Panc1 (cell line): Measurements from ENCODE around the gene IDI1. TPM values are rescaled to one million over a fixed set of nuclear protein-coding genes. Genes with fewer than 3 reads are reported as not detected.

Experiments used
- ATAC-seq: fragments of 200-7000 bp; cut with Tn5 transposase; 2 replicates; pipeline ENCODE4 v1.9.1; 2020; ENCODE audit warnings: mild to moderate bottlenecking, moderate library complexity
- BruUV-seq: library from RNA; stranded (reverse); fragments of 400-500 nt; replicated peaks from 2 replicates; lab custom pipeline; 2021; lab: Mats Ljungman, UMichigan
- CTCF ChIA-PET: fragments of 300-600 bp; sonication (Branson Sonifier 250); formaldehyde crosslinking; loops from one replicate; lab custom pipeline; 2022; ENCODE audit warnings: antibody characterized with exemption; lab: Charles Lee
- POLR2A ChIA-PET: fragments of 300-600 bp; sonication (Branson Sonifier 250); formaldehyde crosslinking; loops from one replicate; lab custom pipeline; 2022; ENCODE audit warnings: antibody characterized with exemption; lab: Charles Lee
- DNase-seq: peaks from one replicate; pipeline ENCODE4 v3.0.0-alpha.2; 2010; ENCODE audit warnings: low read depth, low spot score
- H3K27ac ChIP-seq: 2 replicates; pipeline ENCODE4 v1.5.1; 2011; ENCODE audit warnings: mild to moderate bottlenecking, low read length, inconsistent platforms
- H3K27me3 ChIP-seq: fragments of 200-500 bp; sonication (Bioruptor generic); 2 replicates; pipeline ENCODE4 v1.6.0; 2014; ENCODE audit warnings: low read length, inconsistent platforms; ENCODE audit not compliant: control insufficient read depth, insufficient read depth
- H3K36me3 ChIP-seq: fragments of 200-500 bp; sonication (Bioruptor generic); 2 replicates; pipeline ENCODE4 v1.5.1; 2014; ENCODE audit warnings: inconsistent platforms, mild to moderate bottlenecking, low read length, moderate library complexity; ENCODE audit not compliant: control insufficient read depth, insufficient read depth
- H3K4me1 ChIP-seq: 2 replicates; pipeline ENCODE4 v1.5.1; 2011; ENCODE audit warnings: inconsistent platforms, mild to moderate bottlenecking, low read length, moderate library complexity; ENCODE audit not compliant: control insufficient read depth, insufficient read depth
- H3K4me3 ChIP-seq, 2 experiments: 2 replicates each; pipeline ENCODE4 v1.5.1; 2011 to 2012; ENCODE audit warnings: low read depth in 2 of 2, low read length in 2 of 2, mild to moderate bottlenecking in 2 of 2, inconsistent platforms in 1 of 2, moderate library complexity in 1 of 2
- H3K9me3 ChIP-seq: fragments of 200-500 bp; sonication (Bioruptor generic); 2 replicates; pipeline ENCODE4 v1.5.1; 2014; ENCODE audit warnings: low read depth, mild to moderate bottlenecking, inconsistent platforms, low read length, moderate library complexity; ENCODE audit not compliant: control insufficient read depth, insufficient read depth
- CTCF ChIP-seq: fragments of 450-650 bp; IDR thresholded peaks from 2 replicates; pipeline ENCODE4 v1.5.1; 2017; ENCODE audit warnings: mild to moderate bottlenecking
- POLR2AphosphoS5 ChIP-seq: IDR thresholded peaks from 2 replicates; pipeline ENCODE4 v1.6.1; 2012; ENCODE audit warnings: mild to moderate bottlenecking, low read depth, low read length, moderate library complexity
- REST ChIP-seq, 2 experiments: IDR thresholded peaks; 2 replicates each; pipeline ENCODE4 v1.6.1; 2011 to 2012; ENCODE audit warnings: low read depth in 2 of 2, control low read depth in 1 of 2, low read length in 1 of 2, mild to moderate bottlenecking in 1 of 2, moderate library complexity in 1 of 2; ENCODE audit not compliant: insufficient read depth in 1 of 2
- SIN3A ChIP-seq: IDR thresholded peaks from 2 replicates; pipeline ENCODE4 v1.6.1; 2012; ENCODE audit warnings: low read depth, mild to moderate bottlenecking, low read length, moderate library complexity, borderline replicate concordance; ENCODE audit not compliant: insufficient read depth
- TCF7L2 ChIP-seq: IDR thresholded peaks from 2 replicates; pipeline ENCODE4 v1.6.1; 2011; ENCODE audit warnings: mild to moderate bottlenecking, low read depth, low read length, inconsistent platforms
- in situ Hi-C: cut with HindIII; loops from 2 replicates; pipeline ENCODE4 v1.10.0; 2016; ENCODE audit warnings: low sequenced_read_pairs, low pct_unique_long_range_greater_than_20kb
- intact Hi-C: fragments of 100-400 bp; cut with micrococcal nuclease; formaldehyde crosslinking; loops from one replicate; pipeline ENCODE4 v1.10.0; 2022; ENCODE audit not compliant: unreplicated experiment
- total RNA-seq: library from RNA; stranded (reverse); gene quantifications from one replicate; pipeline ENCODE4 v1.2.1, GENCODE V29; 2021; ENCODE audit not compliant: unreplicated experiment

Gene IDI1
- total RNA-seq, 1 experiment from 2014 or later = 47.9 TPM

- TF ChIP-seq REST (IDR thresholded peaks at IDR 0.05; ENCODE audit: insufficient read depth in 1 of 2, low read depth in 2 of 2, low read length in 1 of 2) = no peak
- TF ChIP-seq POLR2AphosphoS5 = no peak
- no peak for TF ChIP-seq SIN3A
- no peak for TF ChIP-seq TCF7L2
- no peak for TF ChIP-seq CTCF
- ChIA-PET CTCF (no interaction called here), POLR2A (interaction anchor here (0.7 kb wide), 1 partner anchor 444 kb away, joined by 3 read pairs; no protein-coding TSS in a partner anchor)
- H3K4me3 ChIP-seq = no peak overlapping the region
- BruUV-seq = no TSS peak
- no peaks in the 10 kb centered on the region for H3K9me3 ChIP-seq
- DNase-seq (no peak), ATAC-seq (no peak)
- H3K27ac ChIP-seq = no peak overlapping the region
- H3K36me3 ChIP-seq = peaks cover 26% of the 10 kb centered on the region
- in situ Hi-C loops (no loop called here), intact Hi-C loops (no loop called here)
- no peaks in the 10 kb centered on the region for H3K27me3 ChIP-seq
- H3K4me1 ChIP-seq = peaks cover 3% of the 10 kb centered on the region; the same call in 1 of the 2 replicates
These were observed 56.0 kb downstream of the IDI1 start for GRCh38 chr10:992871-993270.

- H3K27ac ChIP-seq = no peak overlapping the region
- peaks cover 3% of the 10 kb centered on the region; the same call in 1 of the 2 replicates for H3K4me1 ChIP-seq
- BruUV-seq = no TSS peak
- DNase-seq = no peak
- in situ Hi-C loops (no loop called here), intact Hi-C loops (no loop called here)
- TF ChIP-seq REST (IDR thresholded peaks at IDR 0.05; ENCODE audit: insufficient read depth in 1 of 2, low read depth in 2 of 2, low read length in 1 of 2) = no peak
- ChIA-PET CTCF (no interaction called here), POLR2A (no interaction called here)
- no peak overlapping the region for H3K4me3 ChIP-seq
- H3K36me3 ChIP-seq = peaks cover 24% of the 10 kb centered on the region
- H3K27me3 ChIP-seq = no peaks in the 10 kb centered on the region
- no peak for ATAC-seq
- no peaks in the 10 kb centered on the region for H3K9me3 ChIP-seq
These were observed 56.5 kb downstream of the IDI1 start for GRCh38 chr10:992467-992866.
